SJCRH30 (cell line): Measurements from ENCODE around the gene KRTAP10-7. TPM values are rescaled to one million over a fixed set of nuclear protein-coding genes. Genes with fewer than 3 reads are reported as not detected.
"Not testable (repeated sequence)": the region's sequence is repeated elsewhere in the genome, so short reads cannot be mapped to it uniquely, and the experiment has no call there.

ENCODE experiments used
- DNase-seq, 2 experiments: peaks; one replicate each; pipeline ENCODE4 v3.0.0-alpha.2; 2015 to 2020
- H3K27ac ChIP-seq: fragments of 250-450 bp; sonication (Bioruptor Pico); 2 replicates; pipeline ENCODE4 v1.5.1; 2020; ENCODE audit warnings: mild to moderate bottlenecking, moderate library complexity
- H3K27me3 ChIP-seq: fragments of 250-450 bp; sonication (Bioruptor Pico); 2 replicates; pipeline ENCODE4 v1.5.1; 2020; ENCODE audit warnings: mild to moderate bottlenecking, moderate library complexity
- H3K36me3 ChIP-seq: fragments of 250-450 bp; sonication (Bioruptor Pico); 2 replicates; pipeline ENCODE4 v1.5.1; 2020; ENCODE audit warnings: mild to moderate bottlenecking, moderate library complexity
- H3K4me1 ChIP-seq: fragments of 250-450 bp; sonication (Bioruptor Pico); 2 replicates; pipeline ENCODE4 v1.5.1; 2020; ENCODE audit warnings: mild to moderate bottlenecking, moderate library complexity
- H3K4me3 ChIP-seq: fragments of 250-450 bp; sonication (Bioruptor Pico); 2 replicates; pipeline ENCODE4 v1.5.1; 2020; ENCODE audit warnings: mild to moderate bottlenecking, moderate library complexity
- H3K9me3 ChIP-seq: fragments of 250-450 bp; sonication (Bioruptor Pico); replicated peaks from 2 replicates; pipeline ENCODE4 v1.5.1; 2020; ENCODE audit warnings: mild to moderate bottlenecking, moderate library complexity
- total RNA-seq: library from RNA; depleted of rRNA; stranded (reverse); fragments of >200 nt; shearing (Covaris generic); gene quantifications from 2 replicates; pipeline ENCODE4 v1.2.3, GENCODE V29; 2014

Gene KRTAP10-7
- total RNA-seq, 1 experiment from 2014 or later, result not detected

DNA sequence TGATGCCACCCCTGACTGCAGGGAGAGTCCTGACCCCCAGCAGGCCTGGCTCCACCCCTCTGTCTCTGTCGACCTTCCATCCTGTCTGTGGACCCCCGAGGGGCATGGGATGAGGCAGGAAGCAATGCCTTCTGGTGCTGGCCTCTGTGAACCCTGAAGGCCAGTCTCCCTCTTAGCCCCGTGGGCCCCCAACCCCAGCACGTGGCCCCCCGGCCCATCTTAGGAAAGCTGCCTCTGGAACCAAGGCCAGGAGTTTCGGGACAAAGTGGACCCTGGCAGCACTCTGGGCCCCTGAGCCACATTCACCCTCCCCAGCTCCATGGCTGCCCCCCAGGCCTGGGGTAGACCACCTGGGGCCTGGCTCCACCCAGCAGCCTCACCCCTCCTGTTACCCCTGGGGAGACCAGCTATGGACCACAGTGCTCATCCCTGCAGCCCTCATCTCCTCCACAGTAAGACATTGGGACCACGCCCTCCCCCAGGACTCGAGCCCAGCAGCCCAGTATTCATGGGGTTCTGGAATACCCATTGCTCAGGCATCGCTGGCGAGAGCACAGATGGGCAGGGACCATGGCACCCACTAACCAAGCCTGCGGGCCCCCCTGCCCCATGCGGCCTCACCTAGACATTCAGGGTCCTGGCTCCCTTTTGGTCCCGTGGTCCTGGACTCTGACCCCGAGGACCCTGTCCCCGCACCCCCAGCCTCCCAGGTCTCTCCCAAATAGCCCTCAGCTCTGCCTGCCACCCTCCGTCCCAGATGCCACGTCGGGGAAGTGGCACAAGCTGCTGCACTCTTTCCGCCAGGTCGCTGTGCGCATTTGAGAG lies 38.3 kb downstream of the KRTAP10-7 start:
- H3K4me1 ChIP-seq, H3K4me3 ChIP-seq: not testable (repeated sequence)

DNA sequence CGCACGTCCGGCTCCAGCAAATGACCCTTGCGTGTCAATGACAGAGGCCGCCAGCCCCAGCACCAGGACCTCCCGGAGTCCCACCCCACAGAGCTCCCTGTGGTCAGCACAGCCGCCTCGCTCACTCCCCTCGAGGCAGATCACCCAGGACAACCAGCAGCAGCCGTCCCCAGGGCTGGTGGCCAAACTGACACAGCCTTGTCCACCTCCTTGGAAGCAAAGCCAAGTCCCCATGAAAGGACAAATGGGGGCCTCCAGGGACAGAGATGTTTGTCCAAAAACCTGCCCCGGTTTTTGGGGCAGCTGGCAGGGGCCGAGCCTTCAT lies 38.9 kb downstream of the KRTAP10-7 start:
- H3K4me1 ChIP-seq, result no peaks in the 10 kb centered on the region
- H3K27me3 ChIP-seq, result no peaks in the 10 kb centered on the region
- DNase-seq, result no peak
- no peak overlapping the region for H3K27ac ChIP-seq
- no peaks in the 10 kb centered on the region; the same call in none of the 2 replicates for H3K9me3 ChIP-seq
- H3K4me3 ChIP-seq, result no peak overlapping the region
- no peaks in the 10 kb centered on the region for H3K36me3 ChIP-seq

More for the DNA sequence above, 38.3 kb downstream of the KRTAP10-7 start:
- H3K27me3 ChIP-seq, H3K27ac ChIP-seq, H3K36me3 ChIP-seq, H3K9me3 ChIP-seq, DNase-seq: not testable (repeated sequence)

DNA sequence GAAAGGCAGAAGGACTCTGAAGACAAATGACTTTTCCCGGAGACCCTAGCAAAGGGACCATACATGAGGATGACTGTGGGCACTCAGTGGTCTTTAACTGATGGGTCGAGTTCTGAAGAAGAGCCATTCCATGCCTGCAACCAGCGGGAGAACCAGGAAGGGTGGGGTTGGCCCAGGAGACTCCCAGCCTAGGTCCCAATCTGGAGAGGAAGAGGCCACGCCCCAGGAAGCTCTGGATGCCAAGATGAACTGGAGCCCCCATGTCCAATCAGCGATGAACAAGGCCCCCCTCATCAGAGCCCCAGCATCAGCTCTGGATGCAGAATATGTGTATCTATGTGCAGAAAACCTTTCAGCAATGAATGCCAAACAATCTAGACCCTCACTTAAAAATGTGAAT lies 40.4 kb downstream of the KRTAP10-7 start:
- Histone ChIP-seq H3K27me3 (no peaks in the 10 kb centered on the region), H3K4me1 (no peaks in the 10 kb centered on the region), H3K4me3 (no peak overlapping the region), H3K36me3 (no peaks in the 10 kb centered on the region), H3K27ac (no peak overlapping the region), H3K9me3 (no peaks in the 10 kb centered on the region; the same call in 1 of the 2 replicates)
- no peak for DNase-seq

DNA sequence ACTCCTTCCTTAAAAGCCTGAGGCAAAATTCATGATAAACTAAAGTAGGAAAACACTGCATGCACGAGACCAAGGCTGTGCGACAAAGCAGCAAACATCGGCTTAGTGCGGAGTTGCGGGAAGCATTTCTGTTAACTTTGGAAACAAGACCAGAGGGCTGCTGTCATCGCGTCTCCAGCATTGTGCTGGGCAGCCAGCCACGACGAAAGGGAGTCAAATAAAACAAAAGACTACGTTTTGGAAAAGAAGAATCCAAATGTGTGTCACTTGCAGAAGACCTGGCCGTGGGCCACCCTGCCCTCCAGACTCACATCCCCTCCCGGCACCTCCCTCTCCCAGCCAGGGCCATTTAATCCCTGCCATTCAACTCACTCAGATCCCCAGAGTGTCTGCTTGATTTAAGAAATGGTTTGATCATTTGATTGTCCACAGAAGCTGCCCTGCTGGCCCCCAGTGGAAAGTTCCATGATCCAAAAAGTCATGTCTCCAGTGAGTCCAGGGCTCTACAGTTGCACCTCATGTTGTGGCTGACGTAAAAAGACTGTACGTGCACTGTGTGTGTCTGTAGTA lies 43.4 kb downstream of the KRTAP10-7 start:
- no peak overlapping the region for H3K4me3 ChIP-seq
- peaks cover 17% of the 10 kb centered on the region for H3K4me1 ChIP-seq
- H3K27me3 ChIP-seq, result no peaks in the 10 kb centered on the region
- DNase-seq, result no peak
- no peaks in the 10 kb centered on the region; the same call in 1 of the 2 replicates for H3K9me3 ChIP-seq
- no peak overlapping the region for H3K27ac ChIP-seq
- H3K36me3 ChIP-seq, result no peaks in the 10 kb centered on the region

DNA sequence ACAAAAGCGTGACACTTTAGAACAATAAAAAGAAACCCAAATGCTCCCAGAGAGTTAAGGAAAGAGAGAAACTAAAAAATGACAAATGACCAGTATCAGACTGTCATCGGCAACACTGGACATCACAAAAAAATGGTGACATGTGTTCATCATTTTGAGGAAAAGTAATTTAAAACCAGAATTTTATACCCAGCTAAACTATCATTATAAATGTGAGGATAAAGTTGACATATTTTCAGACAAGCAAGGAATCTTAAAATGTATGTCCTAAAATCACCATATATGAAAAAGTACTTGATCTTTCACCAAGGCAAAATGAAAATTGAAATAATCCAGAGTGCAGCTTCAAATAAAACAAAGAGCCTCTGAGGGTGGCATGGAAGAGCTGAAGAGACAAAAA lies 44.5 kb downstream of the KRTAP10-7 start:
- Histone ChIP-seq H3K4me1 (peaks cover 19% of the 10 kb centered on the region), H3K27ac (no peak overlapping the region), H3K9me3 (no peaks in the 10 kb centered on the region; the same call in 1 of the 2 replicates), H3K27me3 (no peaks in the 10 kb centered on the region), H3K36me3 (no peaks in the 10 kb centered on the region), H3K4me3 (no peak overlapping the region)
- DNase-seq, result no peak

DNA sequence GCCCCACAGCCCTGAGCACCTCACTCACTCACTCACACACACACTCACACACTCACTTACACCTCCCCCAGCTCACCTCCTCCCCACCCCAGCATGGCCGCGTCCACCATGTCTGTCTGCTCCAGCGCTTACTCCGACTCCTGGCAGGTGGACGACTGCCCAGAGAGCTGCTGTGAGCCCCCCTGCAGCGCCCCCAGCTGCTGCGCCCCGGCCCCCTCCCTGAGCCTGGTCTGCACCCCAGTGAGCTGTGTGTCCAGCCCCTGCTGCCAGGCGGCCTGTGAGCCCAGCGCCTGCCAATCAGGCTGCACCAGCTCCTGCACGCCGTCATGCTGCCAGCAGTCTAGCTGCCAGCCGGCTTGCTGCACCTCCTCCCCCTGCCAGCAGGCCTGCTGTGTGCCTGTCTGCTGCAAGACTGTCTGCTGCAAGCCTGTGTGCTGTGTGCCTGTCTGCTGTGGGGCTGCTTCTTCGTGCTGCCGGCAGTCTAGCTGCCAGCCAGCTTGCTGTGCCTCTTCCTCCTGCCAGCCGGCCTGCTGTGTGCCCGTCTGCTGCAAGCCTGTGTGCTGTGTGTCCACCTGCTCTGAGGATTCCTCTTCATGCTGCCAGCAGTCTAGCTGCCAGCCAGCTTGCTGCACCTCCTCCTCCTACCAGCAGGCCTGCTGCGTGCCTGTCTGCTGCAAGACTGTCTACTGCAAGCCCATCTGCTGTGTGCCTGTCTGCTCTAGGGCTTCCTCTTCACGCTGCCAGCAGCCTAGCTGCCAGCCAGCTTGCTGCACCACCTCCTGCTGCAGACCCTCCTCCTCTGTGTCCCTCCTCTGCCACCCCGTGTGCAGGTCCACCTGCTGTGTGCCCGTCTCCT lies 46.2 kb downstream of the KRTAP10-7 start, which contains the start of gene KRTAP10-11:
TSS of gene KRTAP10-11 (plus strand) at position 49 of the 856 bp plus-strand sequence. CDS start at position 94, 45 bp downstream.
- not testable (repeated sequence) for DNase-seq, H3K36me3 ChIP-seq, H3K27me3 ChIP-seq, H3K4me3 ChIP-seq, H3K27ac ChIP-seq, H3K9me3 ChIP-seq
- peaks cover 19% of the 10 kb centered on the region for H3K4me1 ChIP-seq

DNA sequence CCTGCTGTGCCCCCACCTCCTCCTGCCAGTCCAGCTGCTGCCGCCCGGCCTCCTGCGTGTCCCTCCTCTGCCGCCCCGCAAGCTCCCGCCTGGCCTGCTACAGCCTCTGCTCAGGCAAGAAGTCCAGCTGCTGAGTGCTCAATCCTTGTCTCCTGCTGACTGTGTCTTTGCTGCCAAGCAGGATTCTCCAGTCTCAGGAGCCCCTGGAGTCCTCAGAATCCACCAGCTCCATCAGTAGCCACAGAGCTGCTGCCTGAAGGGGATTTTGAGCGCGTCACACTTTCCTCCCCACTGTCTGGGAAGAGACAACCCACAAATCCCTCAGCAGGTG lies 46.8 kb downstream of the KRTAP10-7 start:
- no peak overlapping the region for H3K4me3 ChIP-seq
- H3K36me3 ChIP-seq, result no peaks in the 10 kb centered on the region
- no peaks in the 10 kb centered on the region for H3K27me3 ChIP-seq
- H3K9me3 ChIP-seq, result no peaks in the 10 kb centered on the region; the same call in 1 of the 2 replicates
- H3K4me1 ChIP-seq, result peaks cover 19% of the 10 kb centered on the region
- H3K27ac ChIP-seq, result no peak overlapping the region
- peak; percentile 45 to 64 for DNase-seq

DNA sequence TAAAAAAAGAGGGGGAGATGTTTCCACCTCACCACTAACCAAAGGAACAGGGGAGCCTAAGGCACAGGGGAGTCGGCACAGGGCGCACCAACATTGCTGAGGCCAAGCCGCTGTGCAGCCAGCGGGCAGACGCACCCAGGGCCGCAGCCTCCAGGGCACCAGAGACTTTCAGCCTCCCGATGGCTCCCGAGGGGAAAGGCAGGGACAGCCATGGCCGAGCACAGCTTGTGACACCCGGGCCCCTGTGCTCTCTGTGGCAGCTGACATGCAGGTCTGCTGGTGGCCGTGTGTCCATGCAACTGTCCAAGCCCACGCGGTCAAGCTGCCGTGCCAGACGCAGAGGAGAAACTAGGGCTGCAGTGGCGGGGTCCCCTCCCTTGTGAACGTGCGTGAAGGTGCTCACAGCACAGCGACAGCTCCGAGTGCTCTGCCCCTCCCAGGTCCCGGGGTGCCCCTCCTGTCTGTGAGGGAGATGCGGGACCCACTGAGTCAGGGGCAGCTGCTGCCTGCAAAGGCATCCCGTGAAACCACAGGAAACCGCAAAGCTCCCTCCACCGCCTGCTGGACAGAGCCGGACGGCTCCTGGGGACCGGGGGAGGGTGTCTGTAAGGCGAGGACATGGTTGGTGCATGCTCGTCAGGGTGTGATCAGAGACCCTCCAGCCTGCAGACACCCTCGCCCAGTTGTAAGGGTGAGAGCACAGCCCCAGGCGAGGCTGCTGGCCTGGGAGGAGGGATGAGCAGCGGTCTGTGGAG lies 48.3 kb downstream of the KRTAP10-7 start:
- H3K4me3 ChIP-seq, result no peak overlapping the region
- H3K9me3 ChIP-seq, result no peaks in the 10 kb centered on the region; the same call in 1 of the 2 replicates
- H3K27ac ChIP-seq, result no peak overlapping the region
- no peaks in the 10 kb centered on the region for H3K36me3 ChIP-seq
- H3K27me3 ChIP-seq, result no peaks in the 10 kb centered on the region
- peaks cover 19% of the 10 kb centered on the region for H3K4me1 ChIP-seq
- DNase-seq, result peak; percentile 41 to 42

DNA sequence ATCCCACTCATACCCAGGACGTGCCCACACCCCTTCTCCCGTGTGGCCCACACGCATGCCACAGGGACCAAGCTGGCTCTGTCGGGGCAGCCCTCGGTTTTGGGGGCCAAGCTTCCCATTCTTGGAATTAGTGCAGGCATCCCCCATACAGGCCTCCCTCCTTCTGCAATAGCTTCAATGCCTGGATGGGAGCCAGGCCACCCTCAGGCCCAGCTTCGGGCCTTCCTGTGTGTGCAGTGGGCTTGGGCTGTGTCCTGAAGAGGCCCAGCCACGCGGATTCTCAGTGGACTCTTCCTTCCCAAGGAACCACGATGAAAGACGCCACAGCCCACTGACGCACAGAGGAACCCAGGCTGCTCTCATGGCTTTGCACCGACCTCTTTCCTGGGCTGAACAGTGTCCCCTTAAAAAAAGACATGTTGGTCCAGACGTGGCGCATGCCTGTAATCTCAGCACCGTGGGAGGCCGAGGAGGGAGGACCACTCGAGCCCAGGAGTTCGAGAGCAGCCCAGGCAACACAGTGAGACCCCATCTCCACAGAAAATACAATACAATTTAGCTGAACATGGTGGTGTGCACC lies 49.2 kb downstream of the KRTAP10-7 start:
- H3K27me3 ChIP-seq, result no peaks in the 10 kb centered on the region
- no peak overlapping the region for H3K4me3 ChIP-seq
- no peaks in the 10 kb centered on the region for H3K9me3 ChIP-seq
- no peak for DNase-seq
- peaks cover 19% of the 10 kb centered on the region for H3K4me1 ChIP-seq
- no peak overlapping the region for H3K27ac ChIP-seq
- H3K36me3 ChIP-seq, result no peaks in the 10 kb centered on the region

DNA sequence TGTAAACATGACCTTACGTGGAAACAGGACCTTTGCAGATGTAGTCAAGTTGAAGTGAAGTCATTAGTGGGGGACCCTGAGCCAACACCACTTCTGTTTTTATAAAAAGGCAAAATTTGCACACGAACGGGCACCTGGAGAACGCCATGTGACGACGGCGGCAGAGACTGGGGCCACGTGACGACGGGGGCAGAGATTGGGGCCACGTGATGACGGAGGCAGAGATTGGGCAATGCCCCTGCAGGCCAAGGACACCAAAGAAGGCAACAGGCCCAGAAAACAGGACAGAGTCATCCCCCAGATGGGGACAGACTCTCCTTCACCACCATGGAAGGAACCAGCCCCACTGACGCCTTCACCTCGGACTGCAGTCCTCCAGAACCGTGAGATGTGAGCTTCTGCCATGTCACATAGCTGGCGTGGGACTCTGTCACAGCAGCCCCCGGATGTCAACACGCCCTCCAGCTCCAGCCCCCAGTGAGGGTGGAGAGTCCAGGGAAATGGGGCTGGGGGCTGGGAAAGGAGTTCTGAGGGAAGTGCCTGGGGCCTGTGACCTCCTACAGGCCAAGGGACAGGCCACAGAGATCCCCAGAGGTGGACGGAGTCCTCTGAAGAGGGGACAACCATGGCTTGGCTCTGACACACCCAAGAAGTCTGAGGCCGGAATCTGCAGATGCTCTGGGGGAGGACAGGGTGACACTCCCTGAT lies 50.0 kb downstream of the KRTAP10-7 start:
- H3K4me1 ChIP-seq, result peaks cover 19% of the 10 kb centered on the region
- H3K9me3 ChIP-seq, result no peaks in the 10 kb centered on the region
- H3K27ac ChIP-seq, result no peak overlapping the region
- no peaks in the 10 kb centered on the region for H3K27me3 ChIP-seq
- H3K36me3 ChIP-seq, result no peaks in the 10 kb centered on the region
- no peak for DNase-seq
- no peak overlapping the region for H3K4me3 ChIP-seq

DNA sequence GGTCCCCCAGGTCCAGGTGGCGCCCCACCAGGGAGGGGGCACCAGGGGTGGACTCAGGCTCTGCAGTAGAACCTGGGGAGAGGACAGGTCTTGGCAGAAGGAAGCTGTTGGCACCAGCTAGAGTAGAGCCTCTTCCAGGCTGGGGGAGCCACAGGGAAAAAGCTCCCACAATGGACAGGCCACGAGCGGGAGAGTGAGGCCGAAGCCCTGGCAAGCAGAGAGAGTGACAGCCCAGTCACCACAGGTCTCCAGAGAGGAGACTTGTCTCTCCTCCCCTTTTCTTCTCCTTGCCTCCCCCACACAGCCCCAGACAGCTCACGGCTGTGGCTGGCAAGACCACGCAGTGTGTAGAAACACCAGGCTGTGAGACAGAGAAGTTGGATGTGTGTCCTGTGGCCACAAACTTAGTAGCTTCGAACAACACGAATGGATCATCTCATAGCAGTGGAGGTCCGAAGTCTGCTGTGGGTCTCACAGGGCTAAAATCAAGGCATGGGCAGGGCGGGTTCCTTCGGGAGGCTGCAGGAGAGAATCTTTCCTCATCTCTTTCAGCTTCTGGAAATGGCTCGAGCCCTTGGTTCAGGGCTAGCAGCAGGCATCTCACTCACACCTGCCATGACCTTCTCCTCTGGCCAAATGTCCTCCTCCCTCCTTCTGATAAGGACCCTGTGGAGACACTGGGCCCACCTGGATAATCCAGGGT lies 50.7 kb downstream of the KRTAP10-7 start:
- Histone ChIP-seq H3K27ac (no peak overlapping the region), H3K27me3 (no peaks in the 10 kb centered on the region), H3K36me3 (no peaks in the 10 kb centered on the region), H3K4me3 (no peak overlapping the region), H3K9me3 (peaks cover 1% of the 10 kb centered on the region; the same call in 1 of the 2 replicates), H3K4me1 (peaks cover 19% of the 10 kb centered on the region)
- DNase-seq, result no peak
